MG63 (cell line): ENCODE measurements around the gene ZC3H8. TPM values are rescaled to one million over a fixed set of nuclear protein-coding genes. Genes with fewer than 3 reads are reported as not detected.

Experiments
- DNase-seq: peaks from one replicate; pipeline ENCODE4 v3.0.0-alpha.2; 2020
- H3K27me3 ChIP-seq: fragments of 250-450 bp; sonication (Bioruptor Pico); 2 replicates; pipeline ENCODE4 v1.5.1; 2020; ENCODE audit warnings: mild to moderate bottlenecking, moderate library complexity
- H3K36me3 ChIP-seq: fragments of 250-450 bp; sonication (Bioruptor Pico); 2 replicates; pipeline ENCODE4 v1.5.1; 2020; ENCODE audit warnings: mild to moderate bottlenecking, moderate library complexity
- H3K4me3 ChIP-seq: fragments of 250-450 bp; sonication (Bioruptor Pico); 2 replicates; pipeline ENCODE4 v1.5.1; 2020; ENCODE audit warnings: mild to moderate bottlenecking, moderate library complexity
- H3K9me3 ChIP-seq: fragments of 250-450 bp; sonication (Bioruptor Pico); 2 replicates; pipeline ENCODE4 v1.5.1; 2020; ENCODE audit warnings: mild to moderate bottlenecking, moderate library complexity
- total RNA-seq: library from RNA; depleted of rRNA; stranded (reverse); fragments of >200 nt; shearing (Covaris generic); gene quantifications from 2 replicates; pipeline ENCODE4 v1.2.3, GENCODE V29; 2014; ENCODE audit warnings: low replicate concordance

Gene ZC3H8
- total RNA-seq, 1 experiment from 2014 or later: 9.0 TPM

GRCh38 chr2:112184121-112184520, 70.7 kb downstream of the ZC3H8 start:
- no peaks in the 10 kb centered on the region; the same call in 1 of the 2 replicates for H3K9me3 ChIP-seq
- no peaks in the 10 kb centered on the region for H3K27me3 ChIP-seq
- H3K4me3 ChIP-seq: no peak overlapping the region
- H3K36me3 ChIP-seq: no peaks in the 10 kb centered on the region
- DNase-seq: no peak

- Histone ChIP-seq H3K9me3 (no peaks in the 10 kb centered on the region; the same call in 1 of the 2 replicates), H3K27me3 (no peaks in the 10 kb centered on the region), H3K36me3 (no peaks in the 10 kb centered on the region), H3K4me3 (no peak overlapping the region)
- DNase-seq: no peak
These were observed 71.4 kb downstream of the ZC3H8 start for GRCh38 chr2:112183327-112184025.

- Histone ChIP-seq H3K27me3 (no peaks in the 10 kb centered on the region), H3K36me3 (no peaks in the 10 kb centered on the region), H3K4me3 (no peak overlapping the region), H3K9me3 (no peaks in the 10 kb centered on the region; the same call in 1 of the 2 replicates)
- DNase-seq: no peak
These were observed 72.2 kb downstream of the ZC3H8 start for GRCh38 chr2:112182581-112183034.

- DNase-seq: no peak
- Histone ChIP-seq H3K4me3 (no peak overlapping the region), H3K27me3 (no peaks in the 10 kb centered on the region), H3K36me3 (no peaks in the 10 kb centered on the region), H3K9me3 (no peaks in the 10 kb centered on the region; the same call in 1 of the 2 replicates)
These were observed 73.1 kb downstream of the ZC3H8 start for GRCh38 chr2:112181571-112182290.

GRCh38 chr2:112175958-112176573, 78.8 kb downstream of the ZC3H8 start:
- Histone ChIP-seq H3K4me3 (no peak overlapping the region), H3K36me3 (no peaks in the 10 kb centered on the region), H3K9me3 (no peaks in the 10 kb centered on the region; the same call in 1 of the 2 replicates), H3K27me3 (no peaks in the 10 kb centered on the region)
- DNase-seq: no peak

GRCh38 chr2:112175333-112175732, 79.5 kb downstream of the ZC3H8 start:
- no peak for DNase-seq
- Histone ChIP-seq H3K4me3 (no peak overlapping the region), H3K36me3 (no peaks in the 10 kb centered on the region), H3K9me3 (no peaks in the 10 kb centered on the region; the same call in 1 of the 2 replicates), H3K27me3 (no peaks in the 10 kb centered on the region)

GRCh38 chr2:112174383-112174782, 80.5 kb downstream of the ZC3H8 start:
- Histone ChIP-seq H3K9me3 (no peaks in the 10 kb centered on the region), H3K27me3 (no peaks in the 10 kb centered on the region), H3K36me3 (no peaks in the 10 kb centered on the region), H3K4me3 (no peak overlapping the region)
- DNase-seq: no peak

GRCh38 chr2:112173646-112174319, 81.1 kb downstream of the ZC3H8 start:
- no peaks in the 10 kb centered on the region for H3K9me3 ChIP-seq
- no peaks in the 10 kb centered on the region for H3K36me3 ChIP-seq
- no peak overlapping the region for H3K4me3 ChIP-seq
- H3K27me3 ChIP-seq: no peaks in the 10 kb centered on the region
- no peak for DNase-seq

- DNase-seq: no peak
- H3K36me3 ChIP-seq: no peaks in the 10 kb centered on the region
- no peaks in the 10 kb centered on the region for H3K27me3 ChIP-seq
- no peak overlapping the region for H3K4me3 ChIP-seq
- H3K9me3 ChIP-seq: no peaks in the 10 kb centered on the region
These were observed 84.3 kb downstream of the ZC3H8 start for GRCh38 chr2:112170495-112170894.

- Histone ChIP-seq H3K36me3 (no peaks in the 10 kb centered on the region), H3K27me3 (no peaks in the 10 kb centered on the region), H3K4me3 (no peak overlapping the region), H3K9me3 (no peaks in the 10 kb centered on the region)
- peak; percentile 74 for DNase-seq
These were observed 86.3 kb downstream of the ZC3H8 start for GRCh38 chr2:112168422-112169124.

GRCh38 chr2:112166806-112167499, 87.9 kb downstream of the ZC3H8 start:
- Histone ChIP-seq H3K4me3 (no peak overlapping the region), H3K9me3 (no peaks in the 10 kb centered on the region), H3K27me3 (no peaks in the 10 kb centered on the region), H3K36me3 (no peaks in the 10 kb centered on the region)
- no peak for DNase-seq

GRCh38 chr2:112165296-112165695, 89.5 kb downstream of the ZC3H8 start:
- Histone ChIP-seq H3K36me3 (no peaks in the 10 kb centered on the region), H3K9me3 (no peaks in the 10 kb centered on the region), H3K4me3 (no peak overlapping the region), H3K27me3 (no peaks in the 10 kb centered on the region)
- no peak for DNase-seq

- no peak for DNase-seq
- no peaks in the 10 kb centered on the region for H3K36me3 ChIP-seq
- no peaks in the 10 kb centered on the region for H3K9me3 ChIP-seq
- H3K27me3 ChIP-seq: no peaks in the 10 kb centered on the region
- H3K4me3 ChIP-seq: no peak overlapping the region
These were observed 90.0 kb downstream of the ZC3H8 start for GRCh38 chr2:112164876-112165275.

- Histone ChIP-seq H3K4me3 (no peak overlapping the region), H3K27me3 (no peaks in the 10 kb centered on the region), H3K9me3 (no peaks in the 10 kb centered on the region), H3K36me3 (no peaks in the 10 kb centered on the region)
- no peak for DNase-seq
These were observed 91.3 kb downstream of the ZC3H8 start for GRCh38 chr2:112163541-112163981.

GRCh38 chr2:112162956-112163355, 91.9 kb downstream of the ZC3H8 start:
- DNase-seq: no peak
- Histone ChIP-seq H3K9me3 (no peaks in the 10 kb centered on the region), H3K27me3 (no peaks in the 10 kb centered on the region), H3K36me3 (no peaks in the 10 kb centered on the region), H3K4me3 (no peak overlapping the region)

- H3K4me3 ChIP-seq: no peak overlapping the region
- H3K27me3 ChIP-seq: no peaks in the 10 kb centered on the region
- no peaks in the 10 kb centered on the region for H3K9me3 ChIP-seq
- H3K36me3 ChIP-seq: no peaks in the 10 kb centered on the region
- no peak for DNase-seq
These were observed 92.5 kb downstream of the ZC3H8 start for GRCh38 chr2:112162341-112162740.
